Activated CD4-positive, alpha-beta memory T cell treated with anti-CD3 and anti-CD28 coated beads for 36 hours (primary cell): ENCODE results near the gene MTMR6. TPM values are rescaled to one million over a fixed set of nuclear protein-coding genes. Genes with fewer than 3 reads are reported as not detected.

ENCODE experiments used
- CTCF ChIA-PET: fragments of 350-600 bp; sonication (Branson Sonifier 250); formaldehyde crosslinking; loops from one replicate; lab custom pipeline; 2021; ENCODE audit warnings: antibody characterized with exemption, inconsistent platforms; lab: Charles Lee
- POLR2A ChIA-PET: fragments of 350-600 bp; sonication (Branson Sonifier 250); formaldehyde crosslinking; loops from one replicate; lab custom pipeline; 2021; ENCODE audit warnings: antibody characterized with exemption; lab: Charles Lee
- DNase-seq: peaks from one replicate; pipeline ENCODE4 v3.0.0-alpha.2; 2020
- H3K27ac Mint-ChIP-seq: one replicate; pipeline ENCODE4 v1.8.0; 2021; ENCODE audit warnings: mixed read lengths
- H3K27me3 Mint-ChIP-seq: one replicate; pipeline ENCODE4 v1.8.0; 2021; ENCODE audit warnings: mixed read lengths
- H3K36me3 Mint-ChIP-seq: one replicate; pipeline ENCODE4 v1.8.0; 2021; ENCODE audit warnings: mixed read lengths
- H3K4me1 Mint-ChIP-seq: one replicate; pipeline ENCODE4 v1.8.0; 2021; ENCODE audit warnings: low read depth, mixed read lengths
- H3K4me3 Mint-ChIP-seq: one replicate; pipeline ENCODE4 v1.8.0; 2021; ENCODE audit warnings: mild to moderate bottlenecking, mixed read lengths
- H3K9me3 Mint-ChIP-seq: one replicate; pipeline ENCODE4 v1.8.0; 2021; ENCODE audit warnings: mixed read lengths
- intact Hi-C: fragments of 100-400 bp; cut with micrococcal nuclease; formaldehyde crosslinking; loops from one replicate; pipeline ENCODE4 v1.15.1; 2023
- total RNA-seq, 2 experiments: library from RNA; stranded (reverse); gene quantifications; one replicate each; pipeline ENCODE4 v1.2.3, GENCODE V29; 2021

MTMR6 gene
- total RNA-seq, 2 experiments from 2014 or later: 12.2 to 12.5 TPM

DNA sequence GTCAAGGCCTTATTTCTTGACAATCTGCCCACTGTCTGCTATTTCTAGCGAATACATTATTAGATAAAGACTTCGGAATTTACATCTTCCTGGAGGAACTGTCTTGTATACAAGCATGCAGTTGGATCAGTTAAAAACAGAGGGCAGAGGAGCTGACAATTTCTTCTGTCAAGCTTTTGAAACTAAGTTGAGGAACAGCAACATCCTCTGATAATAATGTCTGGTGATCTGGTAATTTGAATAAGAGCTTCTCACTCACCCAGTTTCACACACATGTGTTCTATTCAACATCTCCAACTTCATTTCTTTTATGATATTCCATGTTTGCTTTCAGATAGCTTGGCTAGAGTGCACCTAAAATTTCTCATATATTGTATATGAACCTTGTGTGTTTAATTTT, 50.2 kb downstream of the MTMR6 start:
- Mint-ChIP-seq H3K4me1 (no peaks in the 10 kb centered on the region), H3K27me3 (peaks cover 1% of the 10 kb centered on the region), H3K36me3 (peaks cover 3% of the 10 kb centered on the region), H3K27ac (no peak overlapping the region), H3K4me3 (no peak overlapping the region), H3K9me3 (no peaks in the 10 kb centered on the region)
- intact Hi-C loops: no loop called here
- no peak for DNase-seq
- CTCF ChIA-PET: interaction anchor here (0.9 kb wide), 1 partner anchor 21 kb away, joined by 3 read pairs; no protein-coding TSS in a partner anchor
- POLR2A ChIA-PET: no interaction called here

DNA sequence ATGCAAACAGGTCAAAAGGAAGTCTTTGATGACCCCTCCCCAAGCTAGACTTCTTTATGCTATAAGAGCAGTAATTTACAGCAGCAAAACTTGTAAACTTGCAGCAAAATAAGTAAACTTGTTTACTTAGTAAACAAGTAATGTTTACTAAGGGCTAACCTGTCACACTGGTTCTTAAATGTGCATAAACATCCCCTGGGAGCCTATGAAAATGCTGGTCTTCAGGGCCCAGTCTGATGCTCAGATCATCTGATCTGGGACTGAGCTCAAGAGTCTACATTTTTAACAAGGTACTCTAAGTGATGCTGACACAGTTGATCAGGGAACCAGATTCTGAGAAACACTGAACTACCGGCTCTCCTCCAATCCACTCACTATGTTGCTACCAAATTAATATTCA, 53.4 kb downstream of the MTMR6 start:
- Mint-ChIP-seq H3K36me3 (no peaks in the 10 kb centered on the region), H3K27me3 (peaks cover 8% of the 10 kb centered on the region), H3K4me3 (no peak overlapping the region), H3K9me3 (no peaks in the 10 kb centered on the region), H3K27ac (no peak overlapping the region), H3K4me1 (no peaks in the 10 kb centered on the region)
- DNase-seq: no peak
- intact Hi-C loops: loop anchor here (2.0 to 5.0 kb wide), 2 partner anchors 68 to 141 kb away; partner anchors contain the start of gene NUP58
- CTCF ChIA-PET: interaction anchor here (1.0 to 1.4 kb wide), 5 partner anchors 9 to 142 kb away, joined by 3 to 10 read pairs (median 5); no protein-coding TSS in a partner anchor
- POLR2A ChIA-PET: interaction anchor here (0.6 kb wide), 1 partner anchor 41 kb away, joined by 4 read pairs; no protein-coding TSS in a partner anchor

DNA sequence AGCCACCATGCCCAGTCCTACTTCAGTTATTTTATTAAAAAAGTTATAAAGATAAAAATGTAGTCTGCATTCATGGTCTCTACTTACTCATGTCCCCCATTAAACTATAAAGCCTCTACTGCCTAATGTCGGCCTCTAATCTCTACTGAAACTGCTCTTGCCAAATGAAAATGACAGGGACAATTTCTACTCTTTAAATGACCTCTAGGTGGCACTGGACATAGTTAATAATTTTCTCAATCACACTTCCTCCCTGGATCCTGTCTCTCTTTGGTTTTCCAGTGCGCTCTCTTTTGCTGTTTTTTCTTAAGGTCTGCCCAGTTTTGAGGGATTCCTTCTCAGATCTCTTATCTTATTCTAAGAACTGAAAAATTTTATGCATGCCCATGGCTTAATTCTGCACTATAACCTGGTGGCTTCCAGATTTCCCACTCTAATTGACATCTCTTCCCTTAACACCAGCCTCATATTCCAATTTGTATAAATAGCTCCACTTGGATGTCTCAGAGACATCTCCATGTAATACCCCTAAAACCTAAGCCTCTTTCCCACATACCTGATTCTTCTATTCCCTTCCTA, 54.3 kb downstream of the MTMR6 start:
- peaks cover 8% of the 10 kb centered on the region for H3K27me3 Mint-ChIP-seq
- H3K9me3 Mint-ChIP-seq: no peaks in the 10 kb centered on the region
- no peak overlapping the region for H3K27ac Mint-ChIP-seq
- intact Hi-C loops: loop anchor here (2.0 to 5.0 kb wide), 2 partner anchors 69 to 142 kb away; partner anchors contain the start of gene NUP58
- ChIA-PET CTCF (interaction anchor here (1.0 to 1.4 kb wide), 5 partner anchors 10 to 143 kb away, joined by 3 to 10 read pairs (median 5); no protein-coding TSS in a partner anchor), POLR2A (interaction anchor here (0.6 kb wide), 1 partner anchor 41 kb away, joined by 4 read pairs; no protein-coding TSS in a partner anchor)
- no peaks in the 10 kb centered on the region for H3K4me1 Mint-ChIP-seq
- H3K36me3 Mint-ChIP-seq: no peaks in the 10 kb centered on the region
- DNase-seq: no peak
- H3K4me3 Mint-ChIP-seq: no peak overlapping the region

DNA sequence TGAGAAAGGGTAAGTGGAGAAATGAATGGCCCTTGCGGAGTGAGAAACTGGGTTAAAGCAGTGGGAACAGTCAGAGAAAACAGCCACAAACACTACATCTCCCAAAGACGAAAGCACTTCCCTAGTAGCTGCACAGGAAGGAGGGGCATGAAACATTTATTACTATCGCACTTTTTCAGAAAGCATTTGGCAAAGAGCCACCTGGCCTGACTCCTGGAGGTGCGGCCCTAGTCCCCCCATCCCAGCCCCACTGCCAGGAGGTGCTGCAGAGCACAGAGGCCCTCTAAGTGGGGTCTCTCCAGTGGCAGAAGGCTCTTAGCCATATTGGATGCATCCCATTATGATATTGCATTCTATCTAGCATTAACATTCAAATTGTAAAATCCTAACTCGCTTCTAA, 55.8 kb downstream of the MTMR6 start:
- Mint-ChIP-seq H3K36me3 (no peaks in the 10 kb centered on the region), H3K4me3 (no peak overlapping the region), H3K9me3 (no peaks in the 10 kb centered on the region), H3K27ac (no peak overlapping the region), H3K27me3 (peaks cover 13% of the 10 kb centered on the region), H3K4me1 (no peaks in the 10 kb centered on the region)
- DNase-seq: no peak
- CTCF ChIA-PET: no interaction called here
- intact Hi-C loops: loop anchor here (5.0 kb wide), 1 partner anchor 71 kb away; the partner anchor contains the start of gene NUP58
- POLR2A ChIA-PET: no interaction called here

DNA sequence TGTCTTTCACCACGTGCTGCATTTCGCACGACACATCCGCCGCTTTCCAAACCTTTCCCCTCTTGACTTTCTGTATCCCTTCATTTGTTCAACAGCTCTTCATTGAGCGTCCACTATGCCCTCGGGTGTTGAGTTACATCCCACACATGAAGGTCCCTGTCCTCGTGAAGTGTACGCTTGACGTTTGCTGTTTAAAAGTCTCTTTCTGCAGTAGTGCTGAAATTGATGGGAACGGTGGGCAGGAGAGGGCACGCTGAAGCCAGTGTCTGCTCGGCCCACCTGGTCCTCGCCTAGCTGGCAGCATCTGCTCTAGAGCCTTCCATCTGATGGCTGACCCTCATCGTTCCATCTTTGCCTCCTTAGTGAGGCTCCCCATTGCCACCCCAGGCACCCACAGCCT, 59.6 kb downstream of the MTMR6 start:
- Mint-ChIP-seq H3K4me1 (no peaks in the 10 kb centered on the region), H3K4me3 (no peak overlapping the region), H3K27ac (no peak overlapping the region), H3K36me3 (no peaks in the 10 kb centered on the region), H3K27me3 (peaks cover 18% of the 10 kb centered on the region), H3K9me3 (no peaks in the 10 kb centered on the region)
- intact Hi-C loops: no loop called here
- POLR2A ChIA-PET: no interaction called here
- no peak for DNase-seq
- CTCF ChIA-PET: no interaction called here

DNA sequence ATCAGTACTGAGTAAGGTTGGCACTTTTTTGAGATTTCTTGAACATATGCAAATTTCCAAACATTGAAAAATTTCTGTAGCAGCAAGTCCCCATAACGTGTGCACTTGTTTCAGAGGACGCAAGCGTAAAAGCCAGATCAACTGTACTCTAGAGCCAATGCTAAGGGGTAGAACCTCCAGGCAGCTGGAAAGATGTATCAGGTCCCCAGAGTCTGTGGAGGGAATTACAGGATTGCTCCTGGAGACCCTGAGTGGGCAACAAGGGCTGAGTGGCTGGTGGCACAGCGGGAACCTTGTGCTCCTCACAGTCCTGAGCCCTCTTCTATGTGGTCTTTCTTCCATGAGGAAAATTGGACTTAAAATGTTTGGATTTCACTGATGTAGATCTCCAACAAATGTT, 61.3 kb downstream of the MTMR6 start:
- Mint-ChIP-seq H3K36me3 (no peaks in the 10 kb centered on the region), H3K4me3 (no peak overlapping the region), H3K9me3 (no peaks in the 10 kb centered on the region), H3K27me3 (peaks cover 20% of the 10 kb centered on the region), H3K4me1 (no peaks in the 10 kb centered on the region), H3K27ac (no peak overlapping the region)
- ChIA-PET CTCF (no interaction called here), POLR2A (no interaction called here)
- no peak for DNase-seq
- intact Hi-C loops: no loop called here

DNA sequence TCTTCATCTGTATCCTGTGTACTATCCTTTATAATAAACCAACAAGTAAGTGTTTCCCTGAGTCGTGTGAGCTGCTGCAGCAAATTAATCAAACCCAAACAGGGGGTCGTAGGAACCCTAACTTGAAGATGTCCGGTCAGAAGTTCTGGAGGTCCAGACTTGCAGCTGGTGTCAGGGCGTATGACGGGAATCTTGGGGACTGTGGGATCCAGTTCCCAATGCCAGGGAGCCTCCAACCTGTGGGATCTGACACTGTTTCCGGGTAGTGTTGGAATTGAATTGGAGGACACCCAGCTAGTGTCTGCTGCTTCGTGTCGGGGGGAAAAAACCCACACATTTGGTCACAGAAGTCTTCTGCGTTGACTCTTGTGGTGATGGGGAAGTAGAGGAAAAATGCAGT, 63.1 kb downstream of the MTMR6 start:
- no peaks in the 10 kb centered on the region for H3K36me3 Mint-ChIP-seq
- no peaks in the 10 kb centered on the region for H3K4me1 Mint-ChIP-seq
- intact Hi-C loops: no loop called here
- no peaks in the 10 kb centered on the region for H3K9me3 Mint-ChIP-seq
- H3K27ac Mint-ChIP-seq: no peak overlapping the region
- peaks cover 15% of the 10 kb centered on the region for H3K27me3 Mint-ChIP-seq
- ChIA-PET CTCF (interaction anchor here (1.2 kb wide), 1 partner anchor 110 kb away, joined by 4 read pairs; no protein-coding TSS in a partner anchor), POLR2A (no interaction called here)
- no peak for DNase-seq
- no peak overlapping the region for H3K4me3 Mint-ChIP-seq

DNA sequence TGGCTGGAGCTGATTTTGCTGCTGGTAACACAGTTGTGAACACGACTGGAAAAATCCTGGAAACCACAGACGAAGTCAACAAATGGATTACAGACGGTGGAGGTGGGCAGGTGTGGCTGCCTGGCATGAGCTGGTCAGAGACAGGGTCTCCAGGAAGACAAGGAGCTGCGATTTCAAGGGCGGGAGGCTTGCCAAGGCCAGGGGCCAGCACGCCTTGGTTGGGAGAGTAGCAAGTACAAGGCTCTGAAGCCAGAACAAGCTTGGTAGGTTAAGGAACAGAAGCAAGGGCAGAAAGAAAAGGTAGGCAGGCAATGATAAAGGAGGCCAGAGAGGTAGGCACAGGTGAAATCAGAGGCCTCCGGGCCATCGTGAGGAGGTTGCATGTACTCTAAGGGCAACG, 64.5 kb downstream of the MTMR6 start:
- DNase-seq: no peak
- H3K27ac Mint-ChIP-seq: no peak overlapping the region
- H3K27me3 Mint-ChIP-seq: peaks cover 10% of the 10 kb centered on the region
- H3K36me3 Mint-ChIP-seq: no peaks in the 10 kb centered on the region
- H3K9me3 Mint-ChIP-seq: no peaks in the 10 kb centered on the region
- POLR2A ChIA-PET: no interaction called here
- CTCF ChIA-PET: no interaction called here
- intact Hi-C loops: no loop called here
- H3K4me3 Mint-ChIP-seq: no peak overlapping the region
- H3K4me1 Mint-ChIP-seq: no peaks in the 10 kb centered on the region

DNA sequence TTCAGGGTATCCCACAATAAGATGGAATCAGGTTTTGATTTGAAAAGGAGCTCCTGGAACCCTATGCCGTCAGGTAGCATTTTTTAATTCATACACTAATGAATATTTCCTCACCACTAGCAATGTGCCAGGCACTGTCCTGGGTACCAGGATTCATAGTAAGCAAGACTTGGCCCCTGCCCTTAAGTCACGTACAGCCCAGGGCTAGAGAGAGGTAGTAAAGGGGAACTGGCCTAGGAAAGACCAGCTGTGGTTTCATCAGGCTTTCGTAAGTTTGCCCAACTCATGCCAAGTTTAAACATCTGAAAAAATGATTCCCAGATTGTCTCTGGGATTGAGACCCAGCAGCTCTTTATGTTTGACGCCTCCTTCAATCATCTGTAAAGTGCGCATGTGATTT, 69.3 kb downstream of the MTMR6 start:
- Mint-ChIP-seq H3K36me3 (no peaks in the 10 kb centered on the region), H3K4me3 (no peak overlapping the region), H3K27ac (no peak overlapping the region), H3K4me1 (no peaks in the 10 kb centered on the region), H3K9me3 (no peaks in the 10 kb centered on the region), H3K27me3 (peaks cover 6% of the 10 kb centered on the region)
- CTCF ChIA-PET: interaction anchor here (1.0 to 1.4 kb wide), 2 partner anchors 58 to 157 kb away, joined by 3 read pairs; no protein-coding TSS in a partner anchor
- DNase-seq: no peak
- POLR2A ChIA-PET: no interaction called here
- intact Hi-C loops: no loop called here

DNA sequence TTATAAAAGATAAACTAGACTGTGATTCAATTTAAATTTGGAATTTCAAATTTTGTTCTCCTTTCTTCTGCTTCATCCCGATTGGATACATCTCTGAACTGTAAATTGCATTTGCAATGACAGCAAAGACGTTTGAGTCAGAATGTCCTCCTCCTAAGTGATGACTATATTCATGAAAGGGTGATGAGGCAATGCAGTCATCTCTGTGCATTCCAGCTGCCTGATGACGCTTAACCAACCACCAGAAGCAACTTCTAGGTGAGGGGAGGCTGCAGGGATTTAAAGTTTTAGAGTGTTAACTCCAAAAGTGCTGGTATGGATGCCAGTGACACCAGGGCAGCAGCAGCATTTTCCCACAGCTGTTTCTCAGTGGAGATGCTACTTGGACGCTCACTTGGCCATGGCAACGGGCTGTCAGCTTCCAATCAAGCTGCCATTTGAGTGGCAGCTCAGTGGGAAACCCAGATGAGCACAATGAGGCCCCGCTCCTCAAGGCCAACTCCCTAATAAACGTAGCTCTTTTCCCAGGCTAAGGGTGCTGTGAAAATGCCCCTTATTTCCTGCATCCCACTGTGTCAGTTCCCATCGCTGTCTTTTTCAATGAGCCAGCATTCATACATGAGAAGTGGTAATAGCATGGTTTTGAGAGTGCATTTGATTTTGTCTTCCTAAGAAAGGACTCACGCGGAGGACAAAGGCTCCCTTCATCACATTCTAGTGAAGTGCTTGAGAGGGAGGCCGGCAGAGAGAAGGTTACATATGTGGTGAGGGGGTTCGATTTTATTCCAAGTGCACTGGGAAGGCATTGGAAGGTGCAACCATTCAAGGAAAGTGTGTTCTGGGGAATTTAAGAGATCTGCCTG, 70.0 kb downstream of the MTMR6 start:
- Mint-ChIP-seq H3K4me1 (no peaks in the 10 kb centered on the region), H3K4me3 (no peak overlapping the region), H3K9me3 (no peaks in the 10 kb centered on the region), H3K36me3 (no peaks in the 10 kb centered on the region), H3K27ac (no peak overlapping the region), H3K27me3 (peaks cover 4% of the 10 kb centered on the region)
- peak; percentile 13 for DNase-seq
- intact Hi-C loops: no loop called here
- ChIA-PET POLR2A (no interaction called here), CTCF (interaction anchor here (1.0 to 1.4 kb wide), 2 partner anchors 59 to 157 kb away, joined by 3 read pairs; no protein-coding TSS in a partner anchor)

DNA sequence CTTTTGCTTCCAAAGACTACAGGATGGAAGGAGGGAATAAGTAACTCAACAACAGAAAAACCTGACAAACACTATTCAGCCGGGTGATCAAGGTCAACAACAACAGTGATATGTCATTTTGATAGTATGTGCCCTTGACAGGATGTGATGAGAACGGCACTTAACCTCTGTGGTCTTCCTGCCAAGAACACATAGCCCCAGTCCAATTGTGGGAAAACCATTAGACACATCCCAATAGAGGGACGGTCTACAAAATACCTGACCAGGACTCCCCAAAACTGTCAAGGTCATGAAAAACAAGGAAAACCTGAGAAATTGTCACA, 72.1 kb downstream of the MTMR6 start:
- Mint-ChIP-seq H3K4me1 (no peaks in the 10 kb centered on the region), H3K27me3 (peaks cover 4% of the 10 kb centered on the region), H3K27ac (no peak overlapping the region), H3K9me3 (no peaks in the 10 kb centered on the region), H3K4me3 (no peak overlapping the region), H3K36me3 (no peaks in the 10 kb centered on the region)
- POLR2A ChIA-PET: no interaction called here
- CTCF ChIA-PET: interaction anchor here (0.7 kb wide), 1 partner anchor 1715 kb away, joined by 4 read pairs; no protein-coding TSS in a partner anchor
- no peak for DNase-seq
- intact Hi-C loops: no loop called here

DNA sequence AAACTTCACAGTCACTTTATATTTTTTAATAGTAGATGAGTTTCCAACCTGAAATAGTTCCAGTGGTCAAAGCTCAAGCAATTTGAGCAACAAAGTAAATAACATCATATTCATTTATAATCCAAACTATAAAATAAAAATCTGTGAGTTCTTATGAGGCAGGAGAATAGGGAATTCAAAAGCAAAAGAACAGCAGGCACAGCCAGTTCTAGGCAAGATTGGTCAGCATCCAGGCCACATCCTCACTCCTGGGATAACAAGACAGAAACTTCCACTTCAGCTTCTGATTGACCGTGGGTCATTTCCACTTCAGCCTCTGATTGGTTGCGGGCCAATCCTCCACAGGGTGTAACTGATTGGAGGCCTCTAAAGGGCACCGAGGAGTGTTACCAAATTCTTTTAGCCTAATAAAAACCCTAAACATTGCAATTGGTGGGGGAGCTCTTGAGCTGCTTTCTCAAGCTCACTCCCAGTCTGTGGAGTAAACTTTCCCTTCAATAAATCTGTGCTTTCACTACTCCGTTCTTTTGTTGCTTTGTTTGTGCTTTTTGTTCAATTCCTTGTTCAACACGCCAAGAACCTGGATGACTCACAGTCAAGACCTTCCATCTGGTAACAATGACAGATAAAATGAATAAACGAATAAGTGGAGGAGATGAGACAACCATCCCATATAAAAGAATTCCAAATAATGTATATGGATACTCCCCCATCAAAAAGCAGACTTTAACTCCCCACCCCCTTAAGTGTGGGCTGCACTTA, 72.6 kb downstream of the MTMR6 start:
- Mint-ChIP-seq H3K9me3 (no peaks in the 10 kb centered on the region), H3K4me1 (no peaks in the 10 kb centered on the region), H3K4me3 (no peak overlapping the region), H3K27ac (no peak overlapping the region), H3K27me3 (peaks cover 5% of the 10 kb centered on the region), H3K36me3 (no peaks in the 10 kb centered on the region)
- intact Hi-C loops: no loop called here
- CTCF ChIA-PET: no interaction called here
- DNase-seq: no peak
- POLR2A ChIA-PET: no interaction called here
